Upper lobe of left lung (tissue), 6 donors: ENCODE measurements around the gene ZNF143. TPM values are rescaled to one million over a fixed set of nuclear protein-coding genes. Genes with fewer than 3 reads are reported as not detected.

Source experiments
- ATAC-seq, 2 donors: fragments of 200-7000 bp; cut with Tn5 transposase; one replicate each; pipeline ENCODE4 v1.9.1; 2022; ENCODE audit warnings: mild to moderate bottlenecking in 2 of 2, moderate library complexity in 2 of 2; ENCODE audit not compliant: low FRiP score in 2 of 2
- DNase-seq, 2 donors: peaks; one replicate each; pipeline ENCODE4 v3.0.0-alpha.2; 2019 to 2020
- H3K27ac ChIP-seq, 4 donors: fragments of 200-600 bp; sonication (generic); one replicate each; pipeline ENCODE4 v1.5.1; 2016 to 2019
- H3K27me3 ChIP-seq, 4 donors: fragments of 200-600 bp; sonication (generic); one replicate each; pipeline ENCODE4 v1.5.1; 2017 to 2019
- H3K36me3 ChIP-seq, 4 donors: fragments of 200-600 bp; sonication (generic); one replicate each; pipeline ENCODE4 v1.5.1; 2016 to 2019
- H3K4me1 ChIP-seq, 4 donors: fragments of 200-600 bp; sonication (generic); one replicate each; pipeline ENCODE4 v1.5.1; 2018 to 2019
- H3K4me3 ChIP-seq, 4 donors: fragments of 200-600 bp; sonication (generic); one replicate each; pipeline ENCODE4 v1.5.1; 2017 to 2019; ENCODE audit warnings: mild to moderate bottlenecking in 2 of 4, moderate library complexity in 1 of 4
- H3K9me3 ChIP-seq, 4 donors: fragments of 200-600 bp; sonication (generic); one replicate each; pipeline ENCODE4 v1.5.1; 2018 to 2019
- CTCF ChIP-seq, 6 experiments: fragments of 450-650 bp in 4 of 6; fragments of 200-600 bp in 2 of 6; sonication (generic) in 2 of 6; IDR thresholded peaks; one replicate each; pipeline ENCODE4 v1.5.1; 2016 to 2019; ENCODE audit warnings: antibody characterized with exemption in 6 of 6
- EP300 ChIP-seq, 4 donors: sonication (generic); formaldehyde crosslinking; IDR thresholded peaks; one replicate each; pipeline ENCODE4 v1.5.1; 2017; ENCODE audit warnings: antibody characterized with exemption in 4 of 4, control low read depth in 2 of 4
- POLR2A ChIP-seq, 4 donors: fragments of 450-650 bp; IDR thresholded peaks; one replicate each; pipeline ENCODE4 v1.5.1; 2016 to 2017; ENCODE audit warnings: antibody characterized with exemption in 4 of 4, mild to moderate bottlenecking in 2 of 4
- POLR2AphosphoS5 ChIP-seq, 2 donors: sonication (generic); formaldehyde crosslinking; IDR thresholded peaks; one replicate each; pipeline ENCODE4 v1.5.1; 2017; ENCODE audit warnings: antibody characterized with exemption in 2 of 2
- WGBS, 2 donors: methylation state at CpG; one replicate each; pipeline ENCODE4 v1.1.5; 2017 to 2018; 5-methylcytosine and 5-hydroxymethylcytosine counted together
- total RNA-seq, 6 donors: library from RNA; depleted of rRNA in 4 of 6; stranded (reverse); fragments of >200 nt in 4 of 6; gene quantifications; one replicate each; pipeline versions ENCODE4 v1.1.0 to v1.2.1, GENCODE V29; 2016 to 2021
- donor health status: DM: no; HTN: no; CAD: no; lungs with moderate emphysema.
- donor health status: DM: no; HTN: yes; CAD: no; lungs with severe emphysema.

The ZNF143 gene
- total RNA-seq, 6 donors from 2014 or later = 17.5 to 45.1 (median 23.9) TPM

GRCh38 chr11:9495803-9496514 lies 35.1 kb downstream of the ZNF143 start:
- H3K4me1 ChIP-seq = no peaks in the 10 kb centered on the region
- H3K36me3 ChIP-seq = peaks cover 14 to 91% (median 62%) of the 10 kb centered on the region in 4 donors
- H3K4me3 ChIP-seq = no peak overlapping the region
- no peaks in the 10 kb centered on the region for H3K27me3 ChIP-seq
- no peak for DNase-seq
- ATAC-seq = no peak
- WGBS, 2 donors = 81 to 95% methylated on average over 6 of the region's 6 CpGs
- no peaks in the 10 kb centered on the region for H3K9me3 ChIP-seq
- H3K27ac ChIP-seq = no peak overlapping the region
- TF ChIP-seq EP300 (IDR thresholded peaks at IDR 0.05) (no peak), CTCF (IDR thresholded peaks at IDR 0.05) (no peak), POLR2AphosphoS5 (IDR thresholded peaks at IDR 0.05) (no peak), POLR2A (IDR thresholded peaks at IDR 0.05) (no peak)

- H3K9me3 ChIP-seq = no peaks in the 10 kb centered on the region
- no peak overlapping the region for H3K27ac ChIP-seq
- WGBS, 2 donors = 56 to 63% methylated on average over 4 of the region's 4 CpGs
- ATAC-seq = no peak
- peaks cover 14 to 97% (median 63%) of the 10 kb centered on the region in 4 donors for H3K36me3 ChIP-seq
- DNase-seq = no peak
- H3K4me3 ChIP-seq = no peak overlapping the region
- no peak for TF ChIP-seq CTCF (IDR thresholded peaks at IDR 0.05)
- TF ChIP-seq EP300 (IDR thresholded peaks at IDR 0.05) = no peak
- TF ChIP-seq POLR2A (IDR thresholded peaks at IDR 0.05) = no peak
- TF ChIP-seq POLR2AphosphoS5 (IDR thresholded peaks at IDR 0.05) = no peak
- no peaks in the 10 kb centered on the region for H3K4me1 ChIP-seq
- H3K27me3 ChIP-seq = no peaks in the 10 kb centered on the region
These were observed 37.8 kb downstream of the ZNF143 start for GRCh38 chr11:9498457-9499078.

GRCh38 chr11:9506489-9507276 lies 45.9 kb downstream of the ZNF143 start:
- H3K36me3 ChIP-seq = peaks cover 0 to 46% (median 16%) of the 10 kb centered on the region in 4 donors
- no peaks in the 10 kb centered on the region for H3K9me3 ChIP-seq
- peak in 1 of 2 donors; percentile 67 for DNase-seq
- peaks cover 0 to 8% (median 0%) of the 10 kb centered on the region in 4 donors for H3K4me1 ChIP-seq
- peak; percentile 80 to 85 for ATAC-seq
- 43 to 47% methylated on average over 6 of the region's 6 CpGs for WGBS, 2 donors
- H3K27ac ChIP-seq = no peak overlapping the region
- H3K4me3 ChIP-seq = no peak overlapping the region
- H3K27me3 ChIP-seq = no peaks in the 10 kb centered on the region
- TF ChIP-seq CTCF (IDR thresholded peaks at IDR 0.05) (peak; percentile 71 to 86 (median 81)), EP300 (IDR thresholded peaks at IDR 0.05) (no peak)

- Histone ChIP-seq H3K27ac (no peak overlapping the region), H3K36me3 (peaks cover 0 to 49% (median 15%) of the 10 kb centered on the region in 4 donors), H3K4me3 (no peak overlapping the region), H3K27me3 (no peaks in the 10 kb centered on the region), H3K4me1 (peaks cover 0 to 8% (median 0%) of the 10 kb centered on the region in 4 donors), H3K9me3 (no peaks in the 10 kb centered on the region)
- no peak for ATAC-seq
- no peak for DNase-seq
- 83 to 84% methylated on average over 1 of the region's 1 CpG for whole genome bisulfite sequencing, 2 donors
- TF ChIP-seq CTCF (IDR thresholded peaks at IDR 0.05) = no peak
- TF ChIP-seq POLR2AphosphoS5 (IDR thresholded peaks at IDR 0.05) = no peak
- TF ChIP-seq EP300 (IDR thresholded peaks at IDR 0.05) = no peak
- TF ChIP-seq POLR2A (IDR thresholded peaks at IDR 0.05) = no peak
These were observed 46.4 kb downstream of the ZNF143 start for GRCh38 chr11:9507277-9507580.
